ENCODE results near the gene DAPK2.

The DAPK2 gene

DNA sequence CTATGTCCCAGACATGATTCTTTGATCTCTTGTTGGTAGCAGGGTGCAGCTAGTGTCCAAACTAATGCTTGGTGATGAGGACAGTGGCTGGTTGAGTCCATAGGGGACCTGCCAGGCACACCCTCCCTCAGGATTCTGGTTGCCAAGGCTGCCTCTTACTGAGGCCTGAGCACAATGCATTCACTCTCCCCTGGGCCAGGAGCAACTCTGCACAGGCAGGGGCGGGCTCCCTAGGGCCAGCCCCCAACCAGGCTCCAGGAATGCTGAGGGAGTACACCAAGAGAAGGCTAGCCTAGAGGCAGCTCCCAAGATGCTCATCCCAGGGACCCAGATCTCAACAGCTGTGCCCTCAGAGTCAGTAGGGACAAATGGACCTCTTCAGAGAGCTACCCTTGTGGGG, 166.3 kb downstream of the DAPK2 start:
- no peak overlapping the region for H3K4me3 ChIP-seq (ENCODE audit: control insufficient read depth, low read depth, low read length)
- TF ChIP-seq, protein P1, sequence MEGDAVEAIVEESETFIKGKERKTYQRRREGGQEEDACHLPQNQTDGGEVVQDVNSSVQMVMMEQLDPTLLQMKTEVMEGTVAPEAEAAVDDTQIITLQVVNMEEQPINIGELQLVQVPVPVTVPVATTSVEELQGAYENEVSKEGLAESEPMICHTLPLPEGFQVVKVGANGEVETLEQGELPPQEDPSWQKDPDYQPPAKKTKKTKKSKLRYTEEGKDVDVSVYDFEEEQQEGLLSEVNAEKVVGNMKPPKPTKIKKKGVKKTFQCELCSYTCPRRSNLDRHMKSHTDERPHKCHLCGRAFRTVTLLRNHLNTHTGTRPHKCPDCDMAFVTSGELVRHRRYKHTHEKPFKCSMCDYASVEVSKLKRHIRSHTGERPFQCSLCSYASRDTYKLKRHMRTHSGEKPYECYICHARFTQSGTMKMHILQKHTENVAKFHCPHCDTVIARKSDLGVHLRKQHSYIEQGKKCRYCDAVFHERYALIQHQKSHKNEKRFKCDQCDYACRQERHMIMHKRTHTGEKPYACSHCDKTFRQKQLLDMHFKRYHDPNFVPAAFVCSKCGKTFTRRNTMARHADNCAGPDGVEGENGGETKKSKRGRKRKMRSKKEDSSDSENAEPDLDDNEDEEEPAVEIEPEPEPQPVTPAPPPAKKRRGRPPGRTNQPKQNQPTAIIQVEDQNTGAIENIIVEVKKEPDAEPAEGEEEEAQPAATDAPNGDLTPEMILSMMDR (IDR thresholded peaks at IDR 0.05; ENCODE audit: control insufficient read depth, insufficient read depth, low read depth, low read length, missing control alignments): no peak
- no peak for DNase-seq (ENCODE audit: low read depth)

DNA sequence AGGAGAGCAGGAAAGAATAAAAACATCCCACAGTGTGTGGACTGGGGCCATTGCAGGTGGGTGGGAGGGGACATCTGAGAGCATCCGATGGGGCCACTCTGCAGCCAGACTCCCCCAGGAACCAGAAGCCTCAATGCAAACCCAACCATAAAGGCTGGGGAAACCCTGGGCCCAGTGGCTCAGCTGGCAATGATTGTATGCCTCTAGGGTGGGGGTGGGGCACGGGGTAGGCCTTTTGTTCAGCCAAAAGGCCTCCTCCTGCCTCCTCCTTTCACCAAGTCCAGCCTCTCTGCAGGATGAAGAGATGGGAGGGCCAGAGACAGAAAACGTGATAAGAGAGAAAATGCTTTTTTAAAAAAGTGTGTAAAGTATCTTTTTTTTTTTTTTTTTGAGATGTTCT, 167.1 kb downstream of the DAPK2 start:
- DNase-seq (ENCODE audit: low read depth): no peak
- TF ChIP-seq, protein P1 (IDR thresholded peaks at IDR 0.05; ENCODE audit: control insufficient read depth, insufficient read depth, low read depth, low read length, missing control alignments): no peak

DNA sequence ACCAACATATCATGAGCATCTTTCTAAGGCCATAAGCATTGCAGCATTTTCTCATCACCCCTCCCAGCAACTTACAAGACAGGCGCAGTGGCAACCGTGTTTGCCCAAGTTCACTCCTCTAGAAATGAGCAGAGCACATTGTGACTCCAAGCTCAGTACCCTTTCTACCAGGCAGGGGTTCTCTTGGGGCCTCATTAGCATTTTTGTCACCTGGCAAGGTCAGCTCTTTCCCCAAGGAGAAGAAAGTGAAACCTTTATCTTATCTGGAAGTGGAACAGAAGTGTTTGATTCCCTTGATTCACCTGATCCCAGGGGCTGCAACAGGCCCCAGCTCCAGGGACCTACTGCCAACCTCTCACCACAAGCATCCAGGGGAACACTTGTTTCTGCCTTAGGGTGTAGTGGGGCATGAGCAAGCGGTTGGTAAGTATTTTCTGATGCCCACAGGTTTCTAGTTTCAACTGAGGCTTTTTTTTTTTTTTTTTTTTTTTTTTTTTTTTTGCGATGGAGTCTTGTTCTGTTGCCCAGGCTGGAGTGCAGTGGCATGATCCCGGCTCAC, 168.5 kb downstream of the DAPK2 start:
- TF ChIP-seq, protein P1 (IDR thresholded peaks at IDR 0.05; ENCODE audit: control insufficient read depth, insufficient read depth, low read depth, low read length, missing control alignments): no peak
- no peak for DNase-seq (ENCODE audit: low read depth)

More for the DNA sequence above, 167.1 kb downstream of the DAPK2 start:
- H3K4me3 ChIP-seq (ENCODE audit: control insufficient read depth, low read depth, low read length): no peak overlapping the region

DNA sequence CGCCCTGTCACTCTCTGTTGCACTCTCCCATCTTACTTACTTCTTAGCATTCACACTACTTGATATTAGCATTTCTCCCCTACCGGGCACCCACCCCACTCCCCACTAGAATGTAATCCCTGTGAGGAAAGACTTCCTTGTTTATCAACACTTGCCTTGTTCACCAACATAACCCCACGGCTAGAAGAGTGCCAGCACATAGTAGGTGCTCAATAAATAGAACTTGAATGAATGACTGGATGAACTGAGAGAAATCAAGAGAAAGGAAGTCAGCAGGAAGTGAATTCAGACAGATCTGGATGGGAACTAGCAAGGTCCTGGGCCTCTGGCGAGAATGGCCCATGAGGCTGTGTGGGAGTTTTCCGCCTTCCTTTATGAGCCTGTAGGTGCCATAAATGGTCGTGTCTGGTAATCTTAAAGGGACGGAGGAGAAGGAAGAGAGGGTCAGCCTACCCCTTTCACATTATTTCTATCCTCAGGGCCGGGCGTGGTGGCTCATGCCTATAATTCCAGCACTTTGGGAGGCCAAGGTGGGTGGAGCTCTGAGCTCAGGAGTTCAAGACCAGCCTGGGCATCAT, 170.1 kb downstream of the DAPK2 start:
- no peak for DNase-seq (ENCODE audit: low read depth)
- H3K4me3 ChIP-seq (ENCODE audit: control insufficient read depth, low read depth, low read length): no peak overlapping the region
- TF ChIP-seq, protein P1 (IDR thresholded peaks at IDR 0.05; ENCODE audit: control insufficient read depth, insufficient read depth, low read depth, low read length, missing control alignments): no peak

More for the DNA sequence above, 168.5 kb downstream of the DAPK2 start:
- no peak overlapping the region for H3K4me3 ChIP-seq (ENCODE audit: control insufficient read depth, low read depth, low read length)

DNA sequence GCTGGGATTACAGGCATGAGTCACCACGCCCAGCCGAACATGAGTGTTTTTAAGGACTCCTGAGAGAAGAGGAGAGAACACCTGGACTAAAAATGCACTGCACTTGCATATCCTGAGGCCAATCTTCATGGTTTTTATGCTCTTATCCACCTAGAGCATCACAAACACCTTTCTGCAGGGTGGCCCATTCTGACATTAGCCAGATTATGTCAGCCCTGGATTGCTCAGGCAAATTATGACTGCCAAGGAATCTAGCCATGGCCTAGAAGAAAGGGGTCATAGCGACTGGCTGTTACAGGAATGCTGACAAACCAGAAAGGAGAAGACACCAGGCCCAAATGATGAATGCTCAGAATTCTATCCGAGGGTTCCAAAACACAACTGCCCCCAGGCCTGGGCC, 171.7 kb downstream of the DAPK2 start:
- no peak for DNase-seq (ENCODE audit: low read depth)
- no peak overlapping the region for H3K4me3 ChIP-seq (ENCODE audit: control insufficient read depth, low read depth, low read length)
- TF ChIP-seq, protein P1 (IDR thresholded peaks at IDR 0.05; ENCODE audit: control insufficient read depth, insufficient read depth, low read depth, low read length, missing control alignments): no peak

DNA sequence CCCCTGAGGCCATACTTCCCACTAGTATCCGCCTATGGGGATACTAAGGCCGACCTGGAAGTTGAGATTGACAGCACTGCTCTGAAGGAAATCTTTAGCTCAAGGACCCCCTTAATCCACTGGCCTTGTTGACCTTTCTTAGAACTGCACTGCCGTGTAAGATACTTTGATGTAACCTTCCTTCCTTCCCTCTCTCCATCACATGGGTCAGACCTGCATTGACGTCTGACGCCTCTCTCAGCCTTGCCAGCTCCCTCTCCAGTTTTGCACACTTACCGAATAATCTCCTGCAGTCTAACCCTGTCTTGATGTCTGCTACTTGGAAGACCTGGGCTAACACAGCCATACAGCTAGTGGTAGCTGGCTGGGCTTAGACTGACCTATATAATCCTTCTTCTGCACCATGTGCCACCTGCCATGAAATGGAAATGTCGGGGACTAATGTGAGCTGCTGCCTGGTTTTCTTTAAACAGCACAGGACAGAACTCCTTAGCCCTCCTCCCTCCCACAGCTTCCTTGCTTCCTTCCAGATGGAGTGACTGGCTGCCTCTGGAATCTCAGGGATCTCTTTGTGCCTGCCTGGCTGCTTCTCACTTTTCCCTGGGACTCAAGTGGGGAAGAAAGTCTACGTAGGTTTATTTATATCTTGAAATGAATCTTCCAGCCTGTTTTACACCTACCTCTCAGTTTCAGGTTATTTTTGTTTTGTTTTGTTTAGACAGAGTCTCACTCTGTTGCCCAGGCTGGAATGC, 173.3 kb downstream of the DAPK2 start:
- TF ChIP-seq, protein P1 (IDR thresholded peaks at IDR 0.05; ENCODE audit: control insufficient read depth, insufficient read depth, low read depth, low read length, missing control alignments): no peak
- no peak overlapping the region for H3K4me3 ChIP-seq (ENCODE audit: control insufficient read depth, low read depth, low read length)
- DNase-seq (ENCODE audit: low read depth): no peak

All from AG09309 (cell line).